H1 (cell line): ENCODE data around the gene ZNF155.
A peak's percentile ranks its signal among the peaks of the same experiment; 100 is the strongest.

ENCODE experiments used
- CREB1 ChIP-seq: IDR thresholded peaks from 2 replicates; pipeline ENCODE4 v1.6.1; 2012; ENCODE audit warnings: inconsistent platforms
- CTCF ChIP-seq, 3 experiments: IDR thresholded peaks; 1 replicate in 2 of 3; 2 replicates in 1 of 3; pipeline versions ENCODE4 v1.5.1 to v1.6.1; 2011; ENCODE audit warnings: low read length in 3 of 3, mild to moderate bottlenecking in 3 of 3, inconsistent platforms in 2 of 3, low read depth in 1 of 3, moderate library complexity in 1 of 3; ENCODE audit not compliant: insufficient read depth in 1 of 3; ENCODE audit errors: control extremely low read depth in 1 of 3
- EP300 ChIP-seq, 2 experiments: IDR thresholded peaks; 1 replicate in 1 of 2; 2 replicates in 1 of 2; pipeline ENCODE4 v1.6.1; 2011 to 2012; ENCODE audit warnings: low read depth in 2 of 2, low read length in 2 of 2, mild to moderate bottlenecking in 2 of 2, borderline replicate concordance in 1 of 2, inconsistent platforms in 1 of 2, moderate library complexity in 1 of 2
- EZH2 ChIP-seq: fragments of 200-600 bp; sonication (generic); IDR thresholded peaks from 2 replicates; pipeline ENCODE4 v1.7.1; 2012; ENCODE audit warnings: low read depth, mild to moderate bottlenecking, moderate library complexity, low read length, inconsistent platforms; ENCODE audit not compliant: severe bottlenecking
- GTF2F1 ChIP-seq: IDR thresholded peaks from 2 replicates; pipeline ENCODE4 v1.6.1; 2012; ENCODE audit warnings: low read depth, low read length, improper control_type of control experiment, borderline replicate concordance
- POLR2A ChIP-seq, 2 experiments: IDR thresholded peaks; 1 replicate in 1 of 2; 2 replicates in 1 of 2; pipeline ENCODE4 v1.6.1; 2011; ENCODE audit warnings: low read depth in 2 of 2, low read length in 2 of 2, mild to moderate bottlenecking in 2 of 2; ENCODE audit errors: control extremely low read depth in 1 of 2
- POLR2AphosphoS5 ChIP-seq: IDR thresholded peaks from 2 replicates; pipeline ENCODE4 v1.6.1; 2011; ENCODE audit warnings: low read depth, low read length
- RAD21 ChIP-seq, 2 experiments: IDR thresholded peaks in 1 of 2; conservative IDR thresholded peaks in 1 of 2; 2 replicates each; pipeline ENCODE4 v1.6.1; 2011; ENCODE audit warnings: low read depth in 2 of 2, low read length in 2 of 2, improper control_type of control experiment in 1 of 2, inconsistent platforms in 1 of 2, mild to moderate bottlenecking in 1 of 2, moderate library complexity in 1 of 2
- RFX5 ChIP-seq: IDR thresholded peaks from 2 replicates; pipeline ENCODE4 v1.6.1; 2011; ENCODE audit warnings: low read depth, low read length, improper control_type of control experiment, borderline replicate concordance
- TEAD4 ChIP-seq: IDR thresholded peaks from 2 replicates; pipeline ENCODE4 v1.6.1; 2012; ENCODE audit warnings: low read depth, low read length, inconsistent platforms, mixed read lengths

GRCh38 chr19:44002566-44003460, 18.8 kb downstream of the ZNF155 start, which contains the start of gene ZNF230:
- peak; percentile 76 for TF ChIP-seq CREB1
- TF ChIP-seq CTCF (IDR thresholded peaks at IDR 0.05; ENCODE audit: control extremely low read depth in 1 of 3, insufficient read depth in 1 of 3, low read depth in 1 of 3, low read length in 3 of 3) = no peak
- TF ChIP-seq POLR2A (IDR thresholded peaks at IDR 0.05; ENCODE audit: control extremely low read depth in 1 of 2, low read depth in 2 of 2, low read length in 2 of 2) = no peak
- TF ChIP-seq EP300 (IDR thresholded peaks at IDR 0.05; ENCODE audit: borderline replicate concordance in 1 of 2, low read depth in 2 of 2, low read length in 2 of 2) = no peak
- no peak for TF ChIP-seq POLR2AphosphoS5
- no peak for TF ChIP-seq RFX5
- no peak for TF ChIP-seq GTF2F1
- TF ChIP-seq EZH2 = no peak
- TF ChIP-seq RAD21 (IDR thresholded peaks at IDR 0.05 in 1 of 2, conservative IDR thresholded peaks at IDR 0.05 in 1 of 2; ENCODE audit: low read depth in 2 of 2, low read length in 2 of 2) = no peak
- TF ChIP-seq TEAD4 = no peak
